Gastrocnemius medialis (tissue), 4 donors: ENCODE data around the gene DYSF. TPM values are rescaled to one million over a fixed set of nuclear protein-coding genes. Genes with fewer than 3 reads are reported as not detected.

ENCODE experiments used
- ATAC-seq, 2 donors: fragments of 150-250 bp; one replicate each; pipeline ENCODE4 v1.9.1; 2016
- DNase-seq, 2 donors: peaks; one replicate each; pipeline ENCODE4 v3.0.0-alpha.2; 2019
- H3K27ac ChIP-seq, 4 donors: fragments of 200-600 bp; sonication (generic); 1 replicate in 1 of 4; 2 replicates in 3 of 4; pipeline ENCODE4 v1.5.1; 2016 to 2018; ENCODE audit warnings: mild to moderate bottlenecking in 2 of 4, moderate library complexity in 1 of 4
- H3K27me3 ChIP-seq, 3 donors: fragments of 200-600 bp; sonication (generic) in 2 of 3; 1 replicate in 1 of 3; 2 replicates in 2 of 3; pipeline versions ENCODE4 v1.5.1 to v1.6.0; 2016 to 2019; ENCODE audit warnings: mild to moderate bottlenecking in 1 of 3, moderate library complexity in 1 of 3
- H3K36me3 ChIP-seq, 2 donors: fragments of 200-600 bp; sonication (generic) in 1 of 2; one replicate each; pipeline ENCODE4 v1.5.1; 2017 to 2018
- H3K4me1 ChIP-seq, 2 donors: fragments of 200-600 bp; sonication (generic) in 1 of 2; one replicate each; pipeline ENCODE4 v1.5.1; 2016 to 2017; ENCODE audit warnings: mild to moderate bottlenecking in 2 of 2
- H3K4me3 ChIP-seq, 4 donors: fragments of 200-600 bp; sonication (generic) in 3 of 4; 1 replicate in 1 of 4; 2 replicates in 3 of 4; pipeline ENCODE4 v1.5.1; 2016 to 2019; ENCODE audit warnings: mild to moderate bottlenecking in 2 of 4
- H3K9me3 ChIP-seq, 3 donors: fragments of 200-600 bp; sonication (generic) in 2 of 3; 1 replicate in 1 of 3; 2 replicates in 2 of 3; pipeline ENCODE4 v1.5.1; 2016 to 2019
- CTCF ChIP-seq, 5 experiments: fragments of 450-650 bp in 3 of 5; fragments of 200-600 bp in 2 of 5; sonication (generic) in 2 of 5; IDR thresholded peaks in 4 of 5; conservative IDR thresholded peaks in 1 of 5; 1 replicate in 4 of 5; 2 replicates in 1 of 5; pipeline ENCODE4 v1.5.1; 2016 to 2019; ENCODE audit warnings: antibody characterized with exemption in 5 of 5, mild to moderate bottlenecking in 3 of 5, moderate library complexity in 3 of 5
- POLR2A ChIP-seq, 2 donors: fragments of 450-650 bp; IDR thresholded peaks; one replicate each; pipeline ENCODE4 v1.6.1; 2017; ENCODE audit warnings: antibody characterized with exemption in 2 of 2, mild to moderate bottlenecking in 2 of 2, moderate library complexity in 2 of 2
- in situ Hi-C, 4 donors: fragments of 200-750 bp; cut with MboI; loops; one replicate each; pipeline versions ENCODE4 v1.15.0 to v1.8.0; 2017; ENCODE audit warnings: low sequenced_read_pairs in 4 of 4
- intact Hi-C: fragments of 100-400 bp; cut with DNase I; formaldehyde crosslinking; loops from one replicate; pipeline ENCODE4 v1.15.1; 2023; ENCODE audit warnings: low total_unique reads
- total RNA-seq, 4 donors: library from RNA; depleted of rRNA; stranded (reverse); fragments of >200 nt; gene quantifications; one replicate each; pipeline versions ENCODE4 v1.1.0 to v1.2.3, GENCODE V29; 2016

The DYSF gene
- total RNA-seq, 4 donors from 2014 or later, result 40.7 to 267 (median 153) TPM

DNA sequence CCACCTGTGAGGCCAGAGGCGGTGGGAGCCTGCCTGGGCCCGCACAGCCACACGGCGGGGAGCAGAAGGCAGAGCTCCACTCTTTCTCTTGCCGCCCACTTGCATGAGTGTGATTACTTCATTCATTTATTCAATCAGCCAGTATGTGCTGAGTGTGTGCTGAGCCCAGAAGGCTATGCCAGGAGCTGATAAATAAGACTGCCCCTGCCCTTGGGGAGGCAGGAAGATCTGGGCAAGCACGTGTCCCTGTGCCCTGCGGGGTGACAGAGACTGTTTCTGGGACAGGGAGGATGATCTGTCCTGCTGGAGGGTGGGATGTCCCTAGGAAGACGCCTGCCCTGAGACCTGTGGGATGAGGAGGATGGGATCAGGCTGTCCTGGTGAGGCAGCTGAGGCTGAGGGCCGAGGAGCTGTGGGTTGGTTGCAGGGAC is 250.8 kb downstream of the DYSF start:
- TF ChIP-seq CTCF (IDR thresholded peaks at IDR 0.05 in 4 of 5, conservative IDR thresholded peaks at IDR 0.05 in 1 of 5), result no peak
- TF ChIP-seq POLR2A (IDR thresholded peaks at IDR 0.05), result no peak
- H3K9me3 ChIP-seq, result no peaks in the 10 kb centered on the region
- intact Hi-C loops, result no loop called here
- in situ Hi-C loops, result no loop called here
- no peak for DNase-seq
- no peaks in the 10 kb centered on the region for H3K27me3 ChIP-seq
- H3K4me1 ChIP-seq, result peaks cover 63 to 72% of the 10 kb centered on the region in 2 donors
- peak overlapping the region in 2 of 4 donors; percentile 95 to 98 for H3K27ac ChIP-seq
- ATAC-seq, result no peak
- no peak overlapping the region for H3K4me3 ChIP-seq
- H3K36me3 ChIP-seq, result no peaks in the 10 kb centered on the region

GRCh38 chr2:71704688-71705087 is 251.3 kb downstream of the DYSF start:
- intact Hi-C loops (no loop called here), in situ Hi-C loops (no loop called here)
- Histone ChIP-seq H3K9me3 (no peaks in the 10 kb centered on the region), H3K27me3 (no peaks in the 10 kb centered on the region), H3K36me3 (no peaks in the 10 kb centered on the region), H3K4me3 (no peak overlapping the region), H3K27ac (peak overlapping the region in 2 of 4 donors; percentile 95 to 98), H3K4me1 (peaks cover 57 to 69% of the 10 kb centered on the region in 2 donors)
- no peak for DNase-seq
- no peak for ATAC-seq
- TF ChIP-seq CTCF (IDR thresholded peaks at IDR 0.05 in 4 of 5, conservative IDR thresholded peaks at IDR 0.05 in 1 of 5), result no peak
- no peak for TF ChIP-seq POLR2A (IDR thresholded peaks at IDR 0.05)

GRCh38 chr2:71705171-71705960 is 252.0 kb downstream of the DYSF start:
- ATAC-seq (peak; percentile 28 to 38), DNase-seq (peak in 1 of 2 donors; percentile 52)
- Histone ChIP-seq H3K9me3 (no peaks in the 10 kb centered on the region), H3K27ac (peak overlapping the region in 2 of 4 donors; percentile 95 to 98), H3K36me3 (no peaks in the 10 kb centered on the region), H3K4me3 (no peak overlapping the region), H3K27me3 (no peaks in the 10 kb centered on the region), H3K4me1 (peaks cover 51 to 62% of the 10 kb centered on the region in 2 donors)
- in situ Hi-C loops (no loop called here), intact Hi-C loops (no loop called here)
- TF ChIP-seq POLR2A (IDR thresholded peaks at IDR 0.05) (no peak), CTCF (IDR thresholded peaks at IDR 0.05 in 4 of 5, conservative IDR thresholded peaks at IDR 0.05 in 1 of 5) (no peak)

DNA sequence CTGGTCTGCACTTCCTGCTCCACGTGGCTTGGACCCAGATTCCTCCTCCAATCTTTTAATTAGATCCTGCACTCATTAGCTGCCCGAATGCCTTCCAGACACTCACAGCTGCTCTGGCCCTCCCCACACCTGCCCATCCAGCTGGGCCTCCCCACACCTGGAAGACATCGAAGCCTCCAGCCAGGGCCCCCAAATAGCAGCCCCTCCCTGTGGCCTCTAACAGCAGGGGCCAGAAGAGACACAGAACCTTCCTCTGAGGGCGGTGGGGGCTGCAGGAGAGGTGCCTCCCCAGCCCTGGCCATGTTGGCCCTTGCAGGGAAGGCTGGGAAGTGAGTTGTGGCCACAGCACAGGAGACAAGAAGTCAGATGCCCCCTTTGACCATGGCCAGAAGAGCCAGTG is 252.8 kb downstream of the DYSF start:
- Histone ChIP-seq H3K4me3 (no peak overlapping the region), H3K27ac (peak overlapping the region in 2 of 4 donors; percentile 95 to 98), H3K36me3 (no peaks in the 10 kb centered on the region), H3K27me3 (no peaks in the 10 kb centered on the region), H3K4me1 (peaks cover 44 to 55% of the 10 kb centered on the region in 2 donors), H3K9me3 (no peaks in the 10 kb centered on the region)
- no peak for TF ChIP-seq CTCF (IDR thresholded peaks at IDR 0.05 in 4 of 5, conservative IDR thresholded peaks at IDR 0.05 in 1 of 5)
- TF ChIP-seq POLR2A (IDR thresholded peaks at IDR 0.05), result no peak
- ATAC-seq (no peak), DNase-seq (no peak)
- in situ Hi-C loops, result no loop called here
- intact Hi-C loops, result no loop called here
